Measurements from ENCODE around the gene TTC39A.
A peak's percentile ranks its signal among the peaks of the same experiment; 100 is the strongest.
"Not testable (repeated sequence)": the region's sequence is repeated elsewhere in the genome, so short reads cannot be mapped to it uniquely, and the experiment has no call there.

The TTC39A gene

DNA sequence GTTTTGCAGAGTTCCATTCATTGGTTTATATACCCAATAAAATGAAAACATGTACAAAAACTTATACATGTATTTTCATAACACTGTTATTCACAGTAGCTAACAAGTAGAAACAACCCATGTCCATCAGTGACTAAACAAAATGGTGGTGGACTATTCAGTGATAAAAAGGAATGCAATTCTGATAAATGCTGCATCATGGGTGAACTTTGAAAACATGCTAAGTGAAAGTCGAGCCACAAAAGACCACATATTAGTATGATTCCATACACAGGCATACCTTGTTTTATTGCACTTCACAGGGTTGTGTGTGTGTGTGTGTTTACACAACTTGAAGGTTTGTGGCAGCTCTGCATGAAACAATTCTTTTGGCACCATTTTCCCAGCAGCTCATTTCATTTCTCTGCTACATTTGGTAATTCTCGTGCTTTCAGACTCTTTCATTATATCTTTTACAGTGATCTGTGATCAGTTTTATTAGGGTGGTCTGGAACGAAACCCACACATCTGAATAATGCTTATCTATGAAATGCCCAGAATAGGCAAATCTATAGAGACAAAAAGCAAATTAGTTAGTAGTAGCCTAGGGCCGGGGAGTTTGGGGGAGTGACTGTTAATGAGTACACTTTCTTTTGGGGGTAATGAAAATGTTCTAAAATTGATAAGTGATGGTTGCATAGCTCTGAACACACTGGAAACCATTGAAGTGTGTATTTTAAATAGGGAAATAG, 67.0 kb downstream of the TTC39A start:
- DNase-seq: no peak

DNA sequence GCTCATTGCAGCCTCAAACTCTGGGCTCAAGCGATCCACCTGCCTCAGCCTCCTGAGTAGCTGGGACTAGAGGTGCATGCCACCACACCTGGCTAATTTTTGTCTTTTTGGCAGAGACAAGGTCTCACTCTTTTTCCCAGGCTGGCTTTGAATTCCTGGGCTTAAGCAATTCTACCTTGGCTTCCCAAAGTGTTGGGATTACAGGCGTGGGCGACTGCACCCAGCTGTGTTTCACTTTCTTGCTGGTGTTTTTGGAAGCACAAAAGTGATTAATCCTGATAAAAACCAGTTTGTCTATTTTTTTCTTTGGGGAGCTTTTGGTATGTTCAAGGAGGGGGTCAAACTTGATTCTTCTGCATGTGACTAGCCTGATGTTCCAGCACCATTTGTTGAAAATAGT, 75.0 kb downstream of the TTC39A start:
- DNase-seq: no peak

DNA sequence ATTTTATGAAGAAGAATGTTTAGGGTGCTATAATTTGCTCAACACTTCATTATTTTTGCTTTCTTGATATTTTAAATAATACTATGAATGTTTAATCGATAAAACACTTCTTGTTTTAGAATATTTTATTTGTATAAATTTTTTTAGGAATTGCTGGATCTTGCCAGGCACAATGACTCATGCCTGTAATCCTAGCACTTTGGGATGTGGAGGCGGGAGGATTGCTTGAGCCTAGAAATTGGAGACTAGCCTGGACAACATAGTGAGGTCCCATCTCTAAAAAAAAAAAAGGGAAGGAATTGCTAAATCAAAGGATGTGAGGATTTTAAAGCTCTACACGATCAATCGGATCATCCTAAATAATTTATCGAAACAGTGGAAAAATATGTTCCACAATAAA, 76.7 kb downstream of the TTC39A start:
- no peak for DNase-seq

DNA sequence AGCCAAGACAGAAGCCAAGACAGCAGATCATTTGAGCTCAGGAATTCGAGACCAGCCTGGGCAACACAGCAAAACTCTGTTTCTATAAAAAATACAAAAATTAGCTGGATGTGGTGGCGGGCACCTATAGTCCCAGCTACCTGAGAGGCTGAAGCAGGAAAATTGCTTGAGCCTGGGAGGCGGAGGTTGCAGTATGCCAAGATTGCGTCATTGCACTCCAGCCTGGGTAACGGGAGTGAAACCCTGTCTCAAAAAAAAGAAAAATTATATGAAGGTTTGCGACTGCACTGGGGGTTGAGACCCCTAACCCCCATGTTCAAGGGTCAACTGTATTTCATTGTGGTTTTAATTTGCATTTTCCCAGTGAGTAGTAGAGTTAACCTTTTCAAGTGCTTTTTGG, 78.0 kb downstream of the TTC39A start:
- DNase-seq: no peak

DNA sequence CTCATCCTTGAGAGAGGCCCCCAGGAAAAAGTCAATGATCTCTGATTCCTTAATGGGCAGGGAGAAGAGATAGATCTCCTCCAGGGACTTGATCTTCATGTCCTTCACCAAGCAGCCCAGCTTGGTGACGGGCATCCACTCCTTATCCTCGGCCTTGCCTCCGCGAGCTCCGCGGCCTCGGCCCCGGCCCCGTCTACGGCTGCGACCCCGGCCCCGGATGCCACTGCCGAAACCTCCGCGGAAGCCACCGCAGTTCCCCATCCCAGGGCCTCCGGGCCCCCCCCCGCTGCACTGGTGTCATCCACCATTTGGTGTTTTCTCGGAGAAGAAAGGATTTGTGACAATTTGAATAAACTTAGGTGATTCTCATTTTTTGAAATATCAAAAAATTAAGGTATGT, 79.2 kb downstream of the TTC39A start:
- not testable (repeated sequence) for DNase-seq

DNA sequence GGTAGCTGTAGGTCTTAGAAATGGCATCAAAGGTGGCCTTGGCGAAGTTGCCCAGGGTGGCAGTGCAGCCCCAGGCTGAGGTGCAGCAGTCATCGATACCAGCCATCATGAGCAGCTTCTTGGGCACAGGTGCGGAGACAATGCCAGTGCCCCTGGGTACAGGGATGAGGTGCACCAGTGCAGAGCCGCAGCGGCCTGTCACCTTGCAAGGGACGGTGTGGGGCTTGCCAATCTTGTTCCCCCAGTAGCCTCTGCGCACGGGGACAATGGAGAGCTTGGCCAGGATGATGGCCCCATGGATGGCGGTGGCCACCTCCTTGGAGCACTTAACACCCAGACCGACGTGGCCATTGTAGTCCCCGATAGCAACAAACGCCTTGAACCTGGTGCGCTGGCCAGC, 79.6 kb downstream of the TTC39A start:
- DNase-seq: not testable (repeated sequence)

DNA sequence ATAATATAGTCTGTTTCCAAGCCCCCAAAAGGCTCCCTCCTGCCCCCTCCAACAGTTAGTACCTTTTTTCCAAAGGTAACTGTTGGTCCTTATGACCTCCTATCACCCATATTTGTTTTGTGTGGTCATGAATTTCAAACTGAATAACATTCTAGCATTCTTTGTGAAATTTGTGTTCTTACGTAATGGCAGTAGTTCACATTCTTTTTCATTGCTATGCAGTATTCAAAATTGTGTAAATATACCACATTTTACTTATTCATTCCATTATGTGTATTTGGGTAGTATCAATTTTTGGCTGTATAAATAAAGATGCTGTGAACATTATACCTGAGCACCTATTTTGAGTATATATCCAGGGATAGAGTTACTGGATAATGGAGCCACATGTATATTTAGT, 80.9 kb downstream of the TTC39A start:
- DNase-seq: no peak

DNA sequence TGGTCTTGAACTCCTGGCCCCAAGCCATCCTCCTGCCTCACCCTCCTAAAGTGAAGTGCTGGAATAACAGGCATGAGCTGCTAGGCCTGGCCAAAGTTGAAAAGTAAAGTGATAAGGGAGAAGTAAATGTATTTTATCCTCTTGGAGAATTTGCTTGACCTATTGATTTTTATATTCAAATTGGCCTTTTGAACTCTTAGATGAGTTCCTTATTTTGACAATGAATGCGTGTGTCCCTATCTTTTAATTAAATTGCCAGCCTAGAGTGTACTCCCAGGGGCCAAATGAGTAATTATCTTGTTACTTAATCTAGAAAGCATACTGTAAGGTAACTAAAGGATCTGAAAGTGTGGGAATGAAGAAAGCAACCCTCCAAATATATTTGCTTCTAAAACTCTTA, 82.9 kb downstream of the TTC39A start:
- DNase-seq: no peak

DNA sequence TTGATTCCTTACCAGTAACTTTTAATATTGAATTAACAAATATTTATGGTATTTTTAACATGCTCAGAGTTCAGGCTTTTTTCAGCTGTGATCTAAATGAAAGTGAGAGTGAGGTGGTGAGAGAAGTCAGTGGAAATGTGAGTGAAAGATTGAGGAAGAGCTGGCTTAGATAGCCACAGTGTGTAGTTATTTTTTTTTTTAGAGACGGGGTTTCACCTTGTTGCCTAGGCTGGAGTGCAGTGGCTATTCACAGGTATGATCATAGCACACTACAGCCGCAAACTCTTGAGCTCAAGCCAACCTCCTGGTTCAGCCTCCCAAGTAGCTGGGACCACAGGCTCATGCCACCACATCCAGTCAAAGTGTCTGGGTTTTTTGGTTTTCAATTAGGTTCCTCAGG, 83.3 kb downstream of the TTC39A start:
- no peak for DNase-seq

DNA sequence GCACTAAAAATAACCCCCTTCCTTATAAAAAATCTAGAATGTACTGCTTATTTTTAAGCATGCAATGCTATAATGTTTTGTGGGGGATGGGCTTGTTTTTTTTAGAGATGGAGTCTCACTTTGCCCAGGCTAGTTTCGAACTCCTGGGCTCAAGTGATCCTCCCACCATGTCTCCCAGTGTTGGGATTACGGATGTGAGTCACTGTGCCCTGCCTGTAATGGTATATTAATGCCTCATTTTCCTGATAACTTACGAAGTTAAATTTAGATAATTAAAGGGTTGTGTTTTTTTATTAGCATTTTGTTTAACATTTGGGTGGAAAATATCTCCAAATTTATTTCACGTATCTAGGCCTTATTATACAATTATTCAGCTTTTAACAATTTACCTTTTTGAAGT, 87.8 kb downstream of the TTC39A start:
- DNase-seq: no peak

DNA sequence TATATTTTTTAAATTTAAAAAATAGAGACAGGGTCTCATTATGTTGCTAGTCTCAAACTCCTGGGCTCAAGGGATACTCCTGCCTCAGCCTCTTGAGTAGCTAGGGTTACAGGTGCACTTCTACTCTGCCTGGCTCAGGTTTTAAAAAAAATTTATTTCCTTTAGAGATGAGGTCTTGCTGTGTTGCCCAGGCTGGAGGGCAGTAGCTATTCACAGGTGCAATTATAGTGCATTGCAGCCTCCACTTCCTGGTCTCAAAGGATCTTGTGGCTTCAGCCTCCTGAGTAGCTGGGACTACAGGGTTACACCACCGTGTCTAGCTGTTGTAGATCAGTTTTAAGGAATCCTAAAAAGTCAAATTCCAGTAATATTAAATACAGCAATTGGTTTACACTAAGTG, 89.2 kb downstream of the TTC39A start:
- DNase-seq: no peak

DNA sequence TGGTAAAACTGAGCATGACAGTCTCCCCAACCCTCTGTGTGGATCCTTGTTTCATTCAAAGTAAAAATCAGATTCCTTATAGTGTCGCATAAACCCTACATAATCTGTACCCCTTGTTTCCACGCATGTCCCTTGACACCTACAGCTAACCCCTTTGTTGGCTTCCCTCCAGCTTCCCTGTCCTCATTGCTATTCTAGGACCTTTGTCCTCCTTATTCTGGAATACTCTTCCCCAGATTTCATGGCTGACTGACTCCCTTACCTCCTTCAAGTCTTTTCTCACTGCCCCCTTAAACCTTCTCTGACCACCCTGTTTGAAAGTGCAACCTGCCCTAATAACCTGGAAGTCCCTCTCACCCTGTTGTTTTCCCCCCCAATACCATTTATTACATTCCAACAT, 90.3 kb downstream of the TTC39A start:
- DNase-seq: no peak

DNA sequence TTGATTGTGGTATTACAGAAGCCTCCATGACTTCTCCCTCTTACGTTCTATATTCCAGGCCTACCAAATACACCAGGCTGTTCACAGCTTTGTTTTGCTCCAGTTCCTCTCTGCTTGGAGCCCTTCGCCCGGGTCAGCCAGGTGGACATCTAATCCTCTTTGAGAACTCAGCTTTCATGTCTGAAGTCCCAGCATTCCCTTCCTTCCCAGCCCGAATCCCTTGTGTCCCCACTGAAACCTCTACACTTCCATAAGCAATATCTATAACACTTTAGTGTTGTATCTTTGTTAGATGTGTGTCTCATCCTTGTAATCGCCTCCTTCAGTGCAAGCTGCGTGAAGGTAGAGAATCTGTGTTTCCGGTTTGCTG, 92.3 kb downstream of the TTC39A start:
- DNase-seq: peak; percentile 50

DNA sequence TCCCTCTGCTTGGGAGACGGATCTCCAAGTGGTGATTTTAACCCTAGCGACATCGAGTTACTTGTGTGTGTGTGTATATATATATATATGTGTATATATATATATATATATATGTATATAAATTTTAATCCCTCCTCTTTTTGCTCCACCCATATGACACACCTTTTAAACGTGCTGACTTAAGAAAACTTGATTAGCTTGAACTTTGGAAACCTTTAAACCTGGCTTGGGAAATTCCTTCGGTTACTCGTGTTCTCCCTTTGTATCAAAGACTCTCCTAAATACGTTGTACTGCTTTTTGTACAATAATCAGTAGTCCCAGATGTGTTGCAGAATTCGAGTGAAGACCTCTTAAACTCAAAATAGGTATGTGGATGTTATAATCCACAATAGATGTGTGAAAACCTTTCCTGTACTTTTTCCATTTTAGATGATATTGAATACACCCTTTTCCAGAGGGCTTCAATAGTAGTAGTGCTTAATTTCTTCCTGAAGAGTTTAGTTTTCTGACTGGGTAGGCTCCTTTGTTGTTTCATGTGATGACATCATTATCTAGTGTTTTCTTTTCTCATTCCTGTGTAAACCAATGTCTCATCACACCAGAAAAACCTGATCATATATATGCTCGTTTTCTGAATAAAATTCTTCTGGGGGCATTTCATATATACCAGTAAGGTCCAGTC, 92.9 kb downstream of the TTC39A start:
- no peak for DNase-seq
